HG03175 (cell line): ENCODE data around the gene METTL23.
"Not testable (repeated sequence)": the region's sequence is repeated elsewhere in the genome, so short reads cannot be mapped to it uniquely, and the experiment has no call there.

Experiments
- ATAC-seq: cut with Tn5 transposase; IDR thresholded peaks from one replicate; pipeline ENCODE4 v1.9.1; 2021; ENCODE audit warnings: mild to moderate bottlenecking, moderate library complexity; ENCODE audit not compliant: unreplicated experiment

Gene METTL23

GRCh38 chr17:76734080-76734840, 7.6 kb downstream of the METTL23 start:
- no peak for ATAC-seq

- ATAC-seq = no peak
Measured at GRCh38 chr17:76735006-76735405, 8.4 kb downstream of the METTL23 start.

GRCh38 chr17:76735586-76736348, 9.1 kb downstream of the METTL23 start:
- no peak for ATAC-seq

- ATAC-seq = peak; percentile 14
Measured at GRCh38 chr17:76736349-76737081, 9.9 kb downstream of the METTL23 start.

- ATAC-seq = peak; percentile 74
Measured at GRCh38 chr17:76737082-76737675, 10.5 kb downstream of the METTL23 start, which contains the start of gene SRSF2. TSS of gene SRSF2 (minus strand) at chr17:76737331. CDS start at chr17:76737160, 171 bp downstream.

- ATAC-seq = peak; percentile 52
Measured at GRCh38 chr17:76737676-76738467, 11.2 kb downstream of the METTL23 start, which contains the start of gene MFSD11. TSS of gene MFSD11 (plus strand) at chr17:76738119. CDS start at chr17:76738353, 234 bp downstream.

GRCh38 chr17:76738468-76738850, 11.8 kb downstream of the METTL23 start:
- no peak for ATAC-seq

GRCh38 chr17:76739568-76740115, 13.0 kb downstream of the METTL23 start:
- not testable (repeated sequence) for ATAC-seq

- ATAC-seq = no peak
Measured at GRCh38 chr17:76740329-76741118, 13.9 kb downstream of the METTL23 start.

- no peak for ATAC-seq
Measured at GRCh38 chr17:76742958-76743357, 16.3 kb downstream of the METTL23 start.

GRCh38 chr17:76744747-76745146, 18.1 kb downstream of the METTL23 start:
- ATAC-seq = no peak

- not testable (repeated sequence) for ATAC-seq
Measured at GRCh38 chr17:76745785-76746184, 19.1 kb downstream of the METTL23 start.

GRCh38 chr17:76747716-76748363, 21.2 kb downstream of the METTL23 start:
- no peak for ATAC-seq

GRCh38 chr17:76748657-76749056, 22.0 kb downstream of the METTL23 start:
- no peak for ATAC-seq

GRCh38 chr17:76751416-76751993, 24.9 kb downstream of the METTL23 start:
- ATAC-seq = no peak

- ATAC-seq = no peak
Measured at GRCh38 chr17:76752006-76752405, 25.4 kb downstream of the METTL23 start.

GRCh38 chr17:76753061-76753961, 26.7 kb downstream of the METTL23 start:
- no peak for ATAC-seq
